ENCODE measurements around the gene CORO2A.

The CORO2A gene

DNA sequence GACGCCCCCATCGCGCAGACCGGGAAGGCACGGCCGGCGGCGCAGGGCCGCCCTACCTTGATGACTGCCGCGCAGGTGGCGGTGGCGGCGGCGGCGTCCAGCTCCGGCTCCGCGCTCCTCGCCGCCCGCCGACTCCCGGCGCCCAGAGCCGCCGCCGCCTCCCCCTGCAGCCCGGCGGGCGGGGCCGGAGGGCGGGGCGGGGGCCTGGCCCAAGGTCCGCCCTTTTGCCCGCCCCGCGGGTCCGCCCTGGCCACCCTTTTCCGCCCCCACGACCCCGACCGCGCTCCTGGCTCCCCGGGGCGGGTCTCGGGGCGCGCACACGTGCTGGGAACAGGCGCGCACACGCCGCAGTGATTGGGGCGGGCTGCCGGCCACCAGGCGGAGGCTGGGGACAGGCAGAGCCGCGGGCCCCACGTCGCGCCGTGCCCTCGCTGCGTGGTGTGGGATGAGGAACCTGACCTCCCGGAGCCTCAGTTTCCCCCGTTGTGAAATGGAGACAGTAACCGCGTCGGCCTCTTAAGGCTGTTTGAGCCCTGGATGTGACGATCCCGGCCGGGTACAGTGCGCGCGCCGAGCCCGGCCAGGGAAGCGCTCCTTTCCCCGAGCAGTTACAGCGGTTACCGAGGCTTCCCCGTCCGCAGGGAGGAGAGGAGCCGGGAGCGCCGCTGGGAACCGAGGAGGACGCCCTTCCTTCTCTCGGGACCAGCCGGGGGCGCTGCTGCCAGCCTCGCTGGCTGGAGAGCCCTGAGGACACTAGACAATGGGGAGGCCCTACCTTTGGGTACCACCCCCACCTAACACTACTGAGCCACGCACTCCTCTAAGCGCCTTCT, at the start of gene CORO2A:
CORO2A (minus strand) TSS at position 135 of the 833 bp plus-strand sequence. CDS start 34,977 bp downstream, outside the sequence.
- peak; percentile 88 for DNase-seq

- DNase-seq = no peak
Observed at GRCh38 chr9:98241357-98242300, 49.2 kb upstream of the CORO2A start.

DNA sequence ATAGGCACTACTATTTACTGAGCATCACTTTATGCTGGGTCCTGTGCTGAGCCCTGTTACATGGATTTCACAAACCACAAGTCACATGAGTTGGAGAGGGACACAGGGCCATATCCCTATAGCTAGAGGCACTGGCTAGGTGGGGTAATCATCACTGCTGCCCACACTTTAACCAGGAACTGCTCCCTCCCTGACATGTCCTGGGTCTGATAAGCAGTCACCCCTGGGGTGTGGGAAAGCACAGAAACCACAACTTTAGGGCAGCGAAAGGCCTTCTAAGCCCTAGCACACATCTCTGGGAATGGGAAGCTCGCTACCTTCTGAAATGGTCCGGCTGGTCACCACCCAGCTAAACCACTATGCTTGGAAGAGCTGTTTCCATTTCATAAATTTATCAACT, 48.0 kb upstream of the CORO2A start:
- no peak for DNase-seq

DNA sequence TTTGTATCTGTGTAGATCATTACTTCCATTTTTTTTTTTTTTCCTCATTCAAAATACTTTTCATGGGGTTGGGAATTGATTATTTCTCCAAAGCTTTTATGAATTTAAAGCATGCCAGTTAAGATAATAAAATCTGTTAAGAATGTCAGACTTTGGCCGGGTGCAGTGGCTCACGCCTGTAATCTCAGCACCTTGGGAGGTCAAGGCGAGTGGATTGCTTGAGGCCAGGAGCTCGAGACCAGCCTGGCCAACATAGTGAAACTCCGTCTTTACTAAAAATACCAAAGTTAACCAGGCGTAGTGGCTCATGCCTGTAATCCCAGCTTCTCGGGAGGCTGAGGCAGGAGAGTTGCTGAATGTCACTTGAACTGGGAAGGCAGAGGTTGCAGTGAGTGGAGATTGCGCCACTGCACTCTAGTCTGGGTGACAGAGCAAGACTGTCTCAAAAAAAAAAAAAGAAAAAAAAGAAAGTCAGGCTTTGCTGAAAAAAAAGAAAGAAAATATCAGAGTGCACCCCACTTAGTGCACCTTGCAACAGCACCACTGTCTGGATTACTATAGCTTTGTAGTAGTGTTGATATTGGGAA, 44.6 kb upstream of the CORO2A start:
- no peak for DNase-seq

DNA sequence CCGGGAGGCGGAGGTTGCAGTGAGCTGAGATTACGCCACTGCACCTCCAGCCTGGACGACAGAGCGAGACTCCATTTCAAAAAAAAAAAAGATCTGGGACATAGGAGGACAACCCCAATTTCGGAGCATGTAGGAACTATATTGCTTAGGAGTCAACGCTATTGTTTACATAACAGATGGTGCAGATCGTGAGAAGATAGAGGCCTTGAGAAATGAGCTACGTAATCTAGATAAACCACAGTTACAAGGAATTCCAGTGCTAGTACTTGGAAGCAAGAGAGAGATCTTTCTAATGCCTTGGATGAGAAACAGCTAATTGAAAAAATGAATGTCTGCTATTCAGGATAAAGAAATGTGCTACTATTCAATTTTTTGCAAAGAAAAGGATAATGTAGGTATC, 42.7 kb upstream of the CORO2A start:
- no peak for DNase-seq

DNA sequence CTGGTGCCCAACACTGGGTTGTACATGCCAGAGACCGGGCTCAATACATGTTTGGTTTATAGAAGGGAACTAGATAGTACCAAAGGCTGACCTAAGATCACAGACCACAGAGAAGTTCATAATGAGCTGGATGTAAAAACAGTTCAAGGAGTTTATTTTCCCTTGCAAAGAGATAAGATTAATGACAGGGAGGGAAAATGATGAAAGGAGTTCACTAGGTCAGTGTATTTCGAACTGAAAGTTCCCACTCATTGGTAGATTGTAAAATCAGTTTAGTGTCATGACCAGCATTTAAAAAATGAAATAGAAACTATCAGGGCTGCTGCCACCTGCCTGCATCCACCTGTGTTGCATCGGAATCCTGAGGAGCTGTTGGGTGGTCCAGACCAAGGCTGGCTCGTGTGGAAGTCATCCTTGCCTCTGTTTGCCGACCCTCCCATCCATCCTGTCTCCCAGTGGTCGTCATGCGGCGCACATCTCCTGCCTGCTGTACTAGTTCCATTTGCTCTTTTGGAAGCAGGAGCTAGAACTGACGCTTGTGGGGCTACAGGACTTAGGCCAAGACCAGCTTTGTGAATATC, 41.9 kb upstream of the CORO2A start:
- DNase-seq = no peak

GRCh38 chr9:98232926-98233325, 40.5 kb upstream of the CORO2A start:
- DNase-seq = no peak

- DNase-seq = no peak
Observed at GRCh38 chr9:98231770-98232478, 39.5 kb upstream of the CORO2A start.

- DNase-seq = no peak
Observed at GRCh38 chr9:98230789-98231188, 38.4 kb upstream of the CORO2A start.

GRCh38 chr9:98230304-98230703, 37.9 kb upstream of the CORO2A start:
- no peak for DNase-seq

DNA sequence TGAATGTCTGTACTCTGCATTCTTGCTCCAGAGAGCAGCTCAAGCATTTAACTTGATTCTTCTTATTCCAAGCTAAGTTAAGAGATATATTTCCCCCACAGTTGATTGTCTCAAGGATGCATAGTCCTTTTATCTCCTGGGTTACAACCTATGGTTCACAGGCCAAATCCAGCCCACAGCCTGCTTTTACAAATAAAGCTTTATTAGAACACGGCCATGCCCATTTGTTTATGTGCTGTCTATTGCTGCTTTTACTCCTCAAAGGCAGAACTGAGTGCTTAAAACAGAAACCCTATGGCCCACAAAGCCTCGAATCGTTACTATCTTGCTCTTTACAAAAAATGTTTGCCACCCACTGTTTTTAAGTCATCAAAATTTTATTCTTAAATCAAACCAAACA, 37.2 kb upstream of the CORO2A start:
- DNase-seq = no peak

- DNase-seq = no peak
Observed at GRCh38 chr9:98229090-98229395, 36.6 kb upstream of the CORO2A start.

GRCh38 chr9:98228392-98229089, 36.1 kb upstream of the CORO2A start:
- DNase-seq = no peak

DNA sequence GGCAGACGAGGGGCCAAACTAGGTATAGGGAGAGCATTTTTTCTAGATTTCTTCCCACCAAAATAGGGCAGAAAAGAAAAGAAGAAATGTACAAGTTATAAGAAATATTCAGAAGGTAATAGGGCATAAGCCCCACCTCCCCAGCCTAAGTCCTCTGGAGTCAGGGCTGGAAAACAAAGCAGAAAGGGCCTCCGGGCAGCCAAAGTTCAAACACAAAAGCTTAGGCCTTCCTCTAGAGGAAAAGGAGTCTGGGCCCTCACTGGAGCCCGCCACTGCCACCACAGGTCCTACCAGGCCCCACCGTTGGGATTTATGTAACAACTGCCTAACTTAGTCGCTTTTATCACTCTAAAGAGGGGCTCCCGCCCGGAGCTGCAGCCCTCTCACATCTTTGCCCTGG, 35.4 kb upstream of the CORO2A start:
- DNase-seq = no peak

DNA sequence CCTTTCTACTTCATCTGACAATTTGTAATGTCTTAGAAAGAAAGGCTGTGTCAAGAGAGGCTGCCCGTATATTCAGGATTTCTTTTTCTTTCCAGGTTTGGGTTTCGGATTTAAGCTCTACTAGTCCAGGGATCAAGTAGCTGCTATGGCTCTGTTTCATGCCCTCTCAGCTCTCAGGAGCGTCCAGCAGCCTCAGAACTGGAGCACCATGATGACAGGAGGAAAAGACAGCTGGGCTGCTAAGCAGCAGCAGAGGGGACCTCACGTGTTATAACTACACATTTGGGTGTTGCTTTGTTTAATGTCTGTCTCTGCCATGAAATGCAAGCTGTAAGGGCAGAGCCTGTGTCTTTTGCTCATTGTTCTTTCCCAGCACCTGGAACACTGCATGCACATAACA, 34.5 kb upstream of the CORO2A start:
- DNase-seq = no peak

- DNase-seq = no peak
Observed at GRCh38 chr9:98226516-98226915, 34.1 kb upstream of the CORO2A start.

GRCh38 chr9:98225015-98225442, 32.6 kb upstream of the CORO2A start:
- no peak for DNase-seq

GRCh38 chr9:98222885-98223691, 30.7 kb upstream of the CORO2A start:
- DNase-seq = no peak

- DNase-seq = no peak
Observed at GRCh38 chr9:98220911-98221310, 28.5 kb upstream of the CORO2A start.

- no peak for DNase-seq
Observed at GRCh38 chr9:98219794-98220370, 27.4 kb upstream of the CORO2A start.

- DNase-seq = no peak
Observed at GRCh38 chr9:98219364-98219716, 26.9 kb upstream of the CORO2A start.
